OCI-LY3 (cell line): Measurements from ENCODE around the gene SDK2.

ENCODE experiments used
- H2AFZ ChIP-seq: fragments of 200-600, 300-600 bp; shearing (Covaris generic); 2 replicates; pipeline ENCODE4 v1.6.0; 2014; ENCODE audit warnings: antibody characterized with exemption, low read depth, low read length
- H3K27ac ChIP-seq: fragments of 200-600, 300-600 bp; sonication (generic); 2 replicates; pipeline ENCODE4 v1.5.1; 2014; ENCODE audit warnings: mild to moderate bottlenecking, low read length, moderate library complexity, mixed read lengths
- H3K27me3 ChIP-seq: fragments of 200-600, 300-600 bp; sonication (generic); 2 replicates; pipeline ENCODE4 v1.6.1; 2014; ENCODE audit warnings: low read depth, low read length, mixed read lengths
- H3K36me3 ChIP-seq: fragments of 200-600, 300-600 bp; sonication (generic); replicated peaks from 2 replicates; pipeline ENCODE3; 2014; ENCODE audit warnings: low read depth, low read length, mixed read lengths
- H3K4me1 ChIP-seq: fragments of 300-600, 200-600 bp; sonication (generic); 2 replicates; pipeline ENCODE4 v1.6.1; 2014; ENCODE audit warnings: low read length, mixed read lengths
- H3K4me2 ChIP-seq: fragments of 200-600, 300-600 bp; sonication (generic); 2 replicates; pipeline ENCODE4 v1.6.1; 2014; ENCODE audit warnings: low read length, mixed read lengths
- H3K4me3 ChIP-seq: fragments of 300-600, 200-600 bp; sonication (generic); 2 replicates; pipeline ENCODE4 v1.5.1; 2014; ENCODE audit warnings: antibody characterized with exemption, mild to moderate bottlenecking, low read length, moderate library complexity
- H3K79me2 ChIP-seq: fragments of 300-600, 200-600 bp; shearing (Covaris generic); 2 replicates; pipeline ENCODE4 v1.6.1; 2014; ENCODE audit warnings: mild to moderate bottlenecking, low read length, mixed read lengths
- H3K9ac ChIP-seq: fragments of 300-600, 200-600 bp; shearing (Covaris generic); 2 replicates; pipeline ENCODE4 v1.6.0; 2014; ENCODE audit warnings: mild to moderate bottlenecking, low read length, moderate library complexity
- H3K9me3 ChIP-seq: fragments of 200-600, 300-600 bp; shearing (Covaris generic); 2 replicates; pipeline ENCODE4 v1.6.1; 2014; ENCODE audit warnings: low read length, mixed read lengths; ENCODE audit not compliant: insufficient read depth
- H4K20me1 ChIP-seq: fragments of 200-600, 300-600 bp; sonication (generic); 2 replicates; pipeline ENCODE4 v1.6.1; 2016; ENCODE audit warnings: low read length, mixed read lengths; ENCODE audit not compliant: insufficient read depth
- EZH2phosphoT487 ChIP-seq: fragments of 200-600 bp; shearing (Covaris generic); IDR thresholded peaks from 2 replicates; pipeline ENCODE4 v1.6.1; 2018; ENCODE audit warnings: antibody characterized with exemption, mixed run types, low read depth
- TF ChIP-seq, protein P1 (sequence below): fragments of 200-600, 300-600 bp; sonication (generic); IDR thresholded peaks from 2 replicates; pipeline ENCODE4 v1.5.1; 2014; ENCODE audit warnings: antibody characterized with exemption, low read length, low read depth

SDK2 gene

DNA sequence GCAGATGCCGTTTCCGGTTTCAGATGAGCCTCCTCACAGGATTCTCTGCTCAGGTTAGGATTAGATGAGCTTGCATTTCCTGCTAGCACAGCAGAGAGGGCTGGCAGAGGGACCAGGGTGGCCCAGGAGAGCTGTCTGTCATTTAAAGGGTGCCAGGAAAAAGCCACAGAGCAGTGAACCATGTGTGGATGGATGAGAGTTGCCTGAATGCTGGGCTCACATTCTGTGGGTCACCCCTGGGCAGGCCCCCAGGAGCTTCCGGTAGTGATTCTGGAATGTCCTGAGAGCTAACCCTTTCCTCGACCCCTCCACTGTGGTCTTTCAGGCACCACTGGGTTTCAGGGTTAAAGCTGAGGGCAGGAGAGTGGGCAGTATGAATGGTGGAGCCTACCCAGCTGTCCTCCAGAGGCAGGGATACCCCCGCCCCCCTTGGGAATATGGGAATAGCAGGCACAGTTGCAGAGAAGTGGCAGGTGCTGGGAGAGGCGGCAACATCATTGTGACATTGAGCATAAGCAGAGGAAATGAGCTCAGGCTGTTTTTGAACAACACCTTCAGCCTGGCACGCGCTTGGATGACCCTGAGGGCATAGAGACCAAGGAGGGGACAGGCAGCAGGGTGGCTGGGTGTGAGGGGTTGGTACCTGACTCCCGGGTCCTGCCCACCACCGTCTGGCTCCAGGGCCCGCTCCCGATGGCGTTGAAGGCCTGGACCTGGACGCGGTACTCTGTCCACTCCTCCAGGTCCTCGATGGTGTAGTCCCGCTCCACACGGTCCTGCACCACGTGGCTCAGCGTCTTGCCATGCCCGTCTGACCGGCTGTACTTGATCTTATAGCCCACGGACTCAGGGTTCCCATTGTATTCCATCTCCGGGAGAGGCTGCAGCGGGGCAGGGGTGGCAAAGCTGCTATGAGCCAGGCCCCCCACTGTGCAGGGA lies 249.5 kb downstream of the SDK2 start:
- Histone ChIP-seq H3K9ac (no peak overlapping the region), H3K27ac (no peak overlapping the region), H2AFZ (no peak overlapping the region), H4K20me1 (no peaks in the 10 kb centered on the region), H3K4me3 (no peak overlapping the region), H3K4me2 (no peak overlapping the region), H3K36me3 (no peaks in the 10 kb centered on the region), H3K9me3 (no peaks in the 10 kb centered on the region), H3K79me2 (no peaks in the 10 kb centered on the region), H3K4me1 (no peaks in the 10 kb centered on the region), H3K27me3 (no peaks in the 10 kb centered on the region)
- no peak for TF ChIP-seq EZH2phosphoT487
- TF ChIP-seq, protein P1, sequence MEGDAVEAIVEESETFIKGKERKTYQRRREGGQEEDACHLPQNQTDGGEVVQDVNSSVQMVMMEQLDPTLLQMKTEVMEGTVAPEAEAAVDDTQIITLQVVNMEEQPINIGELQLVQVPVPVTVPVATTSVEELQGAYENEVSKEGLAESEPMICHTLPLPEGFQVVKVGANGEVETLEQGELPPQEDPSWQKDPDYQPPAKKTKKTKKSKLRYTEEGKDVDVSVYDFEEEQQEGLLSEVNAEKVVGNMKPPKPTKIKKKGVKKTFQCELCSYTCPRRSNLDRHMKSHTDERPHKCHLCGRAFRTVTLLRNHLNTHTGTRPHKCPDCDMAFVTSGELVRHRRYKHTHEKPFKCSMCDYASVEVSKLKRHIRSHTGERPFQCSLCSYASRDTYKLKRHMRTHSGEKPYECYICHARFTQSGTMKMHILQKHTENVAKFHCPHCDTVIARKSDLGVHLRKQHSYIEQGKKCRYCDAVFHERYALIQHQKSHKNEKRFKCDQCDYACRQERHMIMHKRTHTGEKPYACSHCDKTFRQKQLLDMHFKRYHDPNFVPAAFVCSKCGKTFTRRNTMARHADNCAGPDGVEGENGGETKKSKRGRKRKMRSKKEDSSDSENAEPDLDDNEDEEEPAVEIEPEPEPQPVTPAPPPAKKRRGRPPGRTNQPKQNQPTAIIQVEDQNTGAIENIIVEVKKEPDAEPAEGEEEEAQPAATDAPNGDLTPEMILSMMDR: no peak

DNA sequence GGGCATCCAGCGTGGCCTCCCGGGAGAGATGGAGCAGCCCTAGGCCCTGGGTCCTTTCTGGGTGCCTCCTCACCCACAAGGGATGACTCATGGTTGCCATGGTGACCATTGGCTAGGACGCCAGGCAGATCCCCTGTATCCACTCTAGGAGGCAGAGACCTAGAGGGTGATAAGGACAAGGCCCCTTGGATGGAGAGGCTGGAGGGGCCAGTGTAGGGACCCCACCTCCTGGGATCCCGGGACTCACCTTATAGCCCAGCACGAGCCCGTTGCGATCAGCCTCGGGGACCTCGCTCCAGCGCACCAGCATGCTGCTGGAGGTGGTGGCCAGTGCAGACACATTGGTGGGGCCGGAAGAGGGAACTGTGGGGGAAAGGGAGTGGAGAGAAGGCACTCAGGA lies 250.3 kb downstream of the SDK2 start:
- Histone ChIP-seq H3K27me3 (no peaks in the 10 kb centered on the region), H4K20me1 (no peaks in the 10 kb centered on the region), H3K27ac (no peak overlapping the region), H2AFZ (no peak overlapping the region), H3K36me3 (no peaks in the 10 kb centered on the region), H3K9me3 (no peaks in the 10 kb centered on the region), H3K79me2 (no peaks in the 10 kb centered on the region), H3K9ac (no peak overlapping the region), H3K4me3 (no peak overlapping the region), H3K4me2 (no peak overlapping the region), H3K4me1 (no peaks in the 10 kb centered on the region)
- no peak for TF ChIP-seq EZH2phosphoT487
- TF ChIP-seq, protein P1: no peak

DNA sequence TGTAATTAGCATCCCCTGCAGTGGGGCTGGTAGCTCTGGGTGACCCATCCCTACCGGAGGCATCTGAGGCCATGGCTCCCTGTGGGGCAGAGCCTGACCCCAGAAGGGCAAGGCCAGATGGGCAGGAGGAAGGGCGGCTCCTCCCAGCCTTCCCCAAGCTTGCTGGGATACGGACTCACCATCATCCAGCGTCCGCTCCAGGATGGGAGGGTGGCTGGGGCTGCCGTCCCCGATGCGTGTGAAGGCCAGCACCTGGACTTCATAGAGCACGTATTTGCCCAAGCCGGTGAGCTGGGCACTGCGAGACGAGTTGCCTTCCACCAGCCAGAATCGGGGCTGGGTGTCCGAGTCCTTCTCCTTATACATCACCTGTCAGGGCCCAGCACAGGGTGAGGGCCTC lies 250.9 kb downstream of the SDK2 start:
- H3K4me1 ChIP-seq: no peaks in the 10 kb centered on the region
- H3K9me3 ChIP-seq: no peaks in the 10 kb centered on the region
- H3K36me3 ChIP-seq: no peaks in the 10 kb centered on the region
- no peaks in the 10 kb centered on the region for H4K20me1 ChIP-seq
- H3K27ac ChIP-seq: no peak overlapping the region
- H3K9ac ChIP-seq: no peak overlapping the region
- H3K79me2 ChIP-seq: no peaks in the 10 kb centered on the region
- H3K4me2 ChIP-seq: no peak overlapping the region
- H2AFZ ChIP-seq: no peak overlapping the region
- H3K27me3 ChIP-seq: no peaks in the 10 kb centered on the region
- no peak for TF ChIP-seq EZH2phosphoT487
- TF ChIP-seq, protein P1: no peak
- H3K4me3 ChIP-seq: no peak overlapping the region

DNA sequence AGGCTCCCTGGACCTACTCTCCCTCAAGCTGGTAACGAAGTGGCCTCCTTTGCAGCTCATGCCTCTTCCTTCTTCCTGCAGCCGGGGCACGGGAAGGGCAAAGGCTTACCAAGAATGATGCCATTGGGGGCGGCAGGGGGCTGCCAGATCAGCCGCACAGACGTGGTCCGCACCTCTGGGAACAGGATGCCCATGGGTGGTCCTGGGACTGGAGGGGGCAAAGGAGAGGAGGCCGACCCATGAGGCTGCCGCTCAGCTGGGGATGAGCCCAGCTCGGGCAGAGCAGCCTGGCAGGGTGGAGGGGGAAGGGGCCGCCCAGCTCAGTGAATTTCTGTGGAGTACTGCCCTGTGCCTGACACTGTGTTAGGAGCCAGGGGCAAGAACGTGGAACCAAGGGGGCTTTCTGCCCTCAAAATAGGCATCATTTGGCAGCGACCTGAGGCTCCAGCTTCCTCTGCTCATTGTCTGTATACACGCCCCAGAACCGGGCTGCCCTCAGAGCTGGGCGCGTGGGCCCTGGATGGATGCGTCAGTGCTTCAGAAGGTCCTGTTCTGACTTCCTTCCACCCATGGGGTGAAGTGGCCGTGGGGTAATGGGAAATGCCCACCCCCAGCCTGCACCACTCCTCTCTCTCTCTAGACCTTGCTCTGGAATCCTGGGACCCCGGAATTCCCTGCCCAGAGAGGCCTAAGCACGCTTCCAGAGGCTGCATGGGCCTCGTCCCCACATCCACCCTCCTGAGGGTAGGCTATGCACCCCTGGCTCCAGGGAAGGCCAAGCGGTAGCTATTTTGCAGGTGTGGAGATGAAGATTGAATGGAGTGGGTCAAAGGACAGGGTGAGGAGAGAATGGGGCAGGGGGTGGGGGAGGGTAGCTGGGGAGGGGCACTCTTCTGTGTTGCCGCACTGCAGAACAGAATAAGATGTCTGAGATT lies 252.6 kb downstream of the SDK2 start:
- Histone ChIP-seq H3K4me1 (no peaks in the 10 kb centered on the region), H3K4me2 (no peak overlapping the region), H3K27ac (no peak overlapping the region), H2AFZ (no peak overlapping the region), H3K4me3 (no peak overlapping the region), H3K27me3 (no peaks in the 10 kb centered on the region), H3K9ac (no peak overlapping the region), H3K36me3 (no peaks in the 10 kb centered on the region), H3K79me2 (no peaks in the 10 kb centered on the region), H3K9me3 (no peaks in the 10 kb centered on the region), H4K20me1 (no peaks in the 10 kb centered on the region)
- TF ChIP-seq, protein P1: no peak
- TF ChIP-seq EZH2phosphoT487: no peak
